HG02970 (cell line): ENCODE results near the gene AASDH.

Experiments used
- ATAC-seq: cut with Tn5 transposase; IDR thresholded peaks from one replicate; pipeline ENCODE4 v1.9.1; 2021; ENCODE audit warnings: mild to moderate bottlenecking, moderate library complexity, moderate number of reproducible peaks; ENCODE audit not compliant: unreplicated experiment, low FRiP score

The AASDH gene

DNA sequence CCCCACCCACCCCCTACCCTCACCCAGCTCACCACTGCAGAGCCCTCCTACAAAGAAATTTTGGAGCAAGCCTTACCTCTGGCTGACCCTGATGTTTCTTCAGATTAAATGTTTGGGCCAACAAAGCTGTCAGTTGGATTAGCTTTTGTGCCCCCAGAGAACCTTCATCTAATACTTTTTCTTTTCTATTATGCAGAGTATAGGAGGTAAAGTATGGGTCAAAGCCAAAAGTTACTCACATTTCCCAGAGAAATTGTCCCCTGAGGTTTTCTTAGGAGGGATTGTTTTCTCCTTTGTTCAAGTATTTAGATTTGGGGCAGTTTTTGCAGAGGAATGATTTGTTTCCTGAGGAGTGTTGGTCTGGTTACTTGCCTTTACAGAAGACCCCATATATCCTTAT lies 69.5 kb downstream of the AASDH start:
- no peak for ATAC-seq

DNA sequence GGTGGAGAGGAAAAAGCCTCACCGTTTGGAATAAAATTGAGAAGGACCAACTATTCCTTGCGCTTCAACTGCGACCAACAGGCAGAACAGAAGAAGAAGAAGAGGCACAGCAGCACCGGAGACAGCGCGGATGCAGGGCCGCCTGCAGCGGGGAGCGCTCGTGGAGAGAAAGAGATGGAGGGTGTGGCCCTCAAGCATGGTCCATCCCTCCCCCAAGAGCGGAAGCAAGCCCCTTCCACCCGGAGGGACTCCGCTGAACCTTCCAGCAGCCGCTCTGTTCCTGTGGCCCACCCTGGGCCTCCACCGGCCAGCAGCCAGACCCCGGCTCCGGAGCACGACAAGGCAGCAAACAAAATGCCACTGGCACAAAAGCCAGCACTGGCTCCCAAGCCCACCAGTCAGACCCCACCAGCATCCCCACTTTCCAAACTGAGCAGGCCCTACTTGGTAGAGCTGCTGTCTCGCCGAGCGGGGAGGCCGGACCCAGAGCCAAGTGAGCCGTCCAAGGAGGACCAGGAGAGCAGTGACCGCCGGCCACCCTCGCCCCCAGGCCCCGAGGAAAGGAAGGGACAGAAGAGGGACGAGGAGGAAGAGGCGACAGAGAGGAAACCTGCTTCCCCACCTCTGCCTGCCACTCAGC lies 71.2 kb downstream of the AASDH start:
- ATAC-seq = no peak

DNA sequence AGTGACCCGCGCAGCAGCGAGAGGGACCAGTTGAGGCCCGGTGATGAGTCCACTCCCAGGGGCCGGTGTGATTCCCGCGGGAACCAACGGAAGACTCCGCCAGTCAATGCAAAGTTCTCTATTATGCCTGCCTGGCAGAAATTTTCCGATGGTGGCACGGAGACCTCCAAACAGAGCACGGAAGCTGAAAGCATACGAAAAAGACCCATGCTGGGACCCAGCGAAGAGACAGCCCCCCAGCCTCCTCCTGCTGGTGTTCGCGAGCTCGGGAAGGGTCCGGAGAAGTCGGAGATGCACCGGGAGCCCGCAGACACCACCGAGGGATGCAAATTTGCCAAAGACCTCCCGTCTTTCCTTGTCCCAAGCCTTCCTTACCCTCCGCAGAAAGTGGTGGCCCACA lies 71.7 kb downstream of the AASDH start:
- ATAC-seq = no peak

DNA sequence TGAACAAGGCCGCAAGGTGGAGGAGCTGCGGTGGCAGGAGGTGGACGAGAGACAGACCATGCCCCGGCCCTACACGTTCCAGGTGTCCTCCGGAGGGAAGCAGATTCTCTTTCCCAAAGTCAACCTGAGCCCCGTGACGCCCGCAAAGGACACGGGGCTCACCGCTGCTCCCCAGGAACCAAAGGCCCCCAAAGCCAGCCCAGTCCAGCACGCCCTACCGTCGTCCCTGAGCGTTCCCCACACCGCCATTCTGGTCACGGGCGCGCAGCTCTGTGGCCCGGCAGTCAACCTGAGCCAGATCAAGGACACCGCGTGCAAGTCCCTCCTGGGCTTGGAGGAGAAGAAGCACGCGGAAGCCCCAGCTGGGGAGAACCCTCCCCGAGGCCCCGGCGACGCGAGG lies 72.2 kb downstream of the AASDH start:
- ATAC-seq = no peak

DNA sequence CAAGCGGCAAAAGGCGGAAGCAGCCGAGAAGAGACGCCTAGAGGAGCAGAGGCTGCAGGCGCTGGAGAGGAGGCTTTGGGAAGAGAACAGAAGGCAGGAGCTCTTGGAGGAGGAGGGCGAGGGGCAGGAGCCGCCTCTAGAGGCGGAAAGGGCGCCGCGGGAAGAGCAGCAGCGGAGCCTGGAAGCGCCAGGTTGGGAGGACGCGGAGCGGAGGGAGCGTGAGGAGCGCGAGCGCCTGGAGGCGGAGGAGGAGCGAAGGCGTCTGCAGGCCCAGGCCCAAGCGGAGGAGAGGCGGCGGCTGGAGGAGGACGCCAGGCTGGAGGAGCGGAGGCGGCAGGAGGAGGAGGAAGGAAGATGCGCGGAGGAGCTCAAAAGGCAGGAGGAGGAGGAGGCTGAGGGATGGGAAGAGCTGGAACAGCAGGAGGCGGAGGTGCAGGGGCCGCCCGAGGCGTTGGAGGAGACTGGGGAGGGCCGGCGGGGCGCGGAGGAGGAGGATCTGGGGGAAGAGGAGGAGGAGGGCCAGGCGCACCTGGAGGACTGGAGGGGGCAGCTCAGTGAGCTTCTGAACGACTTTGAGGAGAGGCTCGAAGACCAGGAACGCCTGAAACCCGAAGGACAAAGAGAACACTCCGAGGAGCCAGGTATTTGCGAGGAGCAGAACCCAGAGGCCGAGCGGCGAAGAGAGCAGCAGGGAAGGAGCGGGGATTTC lies 72.9 kb downstream of the AASDH start:
- ATAC-seq = no peak

DNA sequence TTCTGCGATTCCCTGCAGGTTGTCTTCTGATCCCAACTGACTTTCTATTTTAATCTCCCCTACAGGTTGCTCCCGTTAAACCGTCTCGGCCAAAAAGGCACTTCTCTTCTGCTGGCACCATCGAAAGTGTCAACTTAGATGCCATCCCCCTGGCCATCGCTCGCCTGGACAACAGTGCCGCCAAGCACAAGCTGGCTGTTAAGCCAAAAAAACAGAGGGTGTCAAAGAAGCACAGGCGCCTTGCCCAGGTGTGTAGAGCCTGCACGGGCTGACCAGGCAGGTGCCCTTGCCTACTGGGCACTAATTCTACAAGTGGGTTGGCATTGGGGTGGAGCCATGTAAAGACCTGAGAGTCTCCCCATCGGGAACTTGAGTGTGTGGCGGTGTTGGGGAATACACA lies 74.2 kb downstream of the AASDH start:
- ATAC-seq = no peak

DNA sequence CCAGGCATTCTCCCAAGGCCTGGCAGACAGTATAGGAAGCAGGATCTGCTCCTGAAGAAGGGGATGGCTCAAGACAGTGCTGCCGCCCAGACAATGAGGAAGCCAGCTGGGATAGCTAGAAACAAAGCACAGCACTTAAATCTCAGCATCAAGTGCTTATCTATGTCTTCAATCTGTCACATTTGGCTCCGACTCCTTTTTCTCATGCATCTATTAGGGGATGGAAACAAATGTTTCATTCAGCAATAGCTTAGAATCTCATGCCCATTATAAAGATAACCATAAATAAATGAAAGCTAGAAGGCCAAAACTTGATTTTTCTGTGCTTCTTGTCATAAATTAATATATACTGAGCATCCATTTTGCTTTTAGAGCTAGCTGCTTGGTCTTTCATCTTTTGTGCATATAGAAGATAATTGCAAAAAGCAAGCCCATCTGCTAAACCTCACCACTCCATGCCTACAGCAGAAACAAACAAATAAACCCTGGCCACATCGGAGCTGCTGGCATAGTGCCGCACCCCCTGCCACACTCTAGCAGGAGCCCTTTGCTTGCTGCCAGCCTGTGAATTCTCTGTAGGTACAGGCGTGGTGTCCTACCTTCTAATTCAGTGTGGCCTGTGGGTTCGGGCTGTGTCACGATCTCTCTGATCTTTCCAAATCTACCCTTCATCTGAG lies 75.9 kb downstream of the AASDH start:
- ATAC-seq = no peak

DNA sequence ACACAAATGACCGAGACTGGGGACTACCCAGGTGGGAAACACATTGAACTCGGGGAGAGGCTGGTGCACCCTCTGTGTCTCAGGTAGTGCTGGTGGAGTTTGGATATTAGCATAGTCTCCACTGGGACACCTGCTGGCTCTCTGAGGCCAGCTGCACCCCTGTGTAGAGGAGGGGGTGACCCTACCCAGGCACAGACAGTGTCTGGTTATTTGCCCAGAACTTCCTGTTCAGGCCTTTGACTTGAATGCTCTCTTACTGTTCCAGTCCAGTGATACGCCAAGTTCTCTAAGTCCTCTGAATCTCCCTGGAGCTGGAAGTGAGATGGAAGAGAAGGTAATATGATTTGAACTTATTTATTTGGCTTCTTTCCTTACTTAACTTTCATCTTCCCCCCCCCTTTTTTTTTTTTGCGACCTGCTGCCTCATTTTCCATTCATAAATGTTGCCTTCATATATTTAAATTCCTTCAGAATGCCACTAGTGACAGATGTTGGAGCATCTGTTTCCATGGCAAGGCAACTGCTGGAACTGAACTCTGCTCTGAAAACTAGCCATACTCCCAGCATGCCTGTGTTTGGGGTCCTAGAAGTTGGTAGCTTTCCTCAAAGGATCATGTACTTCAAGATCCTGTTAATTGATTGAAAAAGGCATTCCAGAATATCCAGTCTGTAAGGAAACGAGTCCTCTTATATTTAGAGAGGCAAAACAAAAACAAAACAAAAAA lies 76.7 kb downstream of the AASDH start:
- no peak for ATAC-seq

DNA sequence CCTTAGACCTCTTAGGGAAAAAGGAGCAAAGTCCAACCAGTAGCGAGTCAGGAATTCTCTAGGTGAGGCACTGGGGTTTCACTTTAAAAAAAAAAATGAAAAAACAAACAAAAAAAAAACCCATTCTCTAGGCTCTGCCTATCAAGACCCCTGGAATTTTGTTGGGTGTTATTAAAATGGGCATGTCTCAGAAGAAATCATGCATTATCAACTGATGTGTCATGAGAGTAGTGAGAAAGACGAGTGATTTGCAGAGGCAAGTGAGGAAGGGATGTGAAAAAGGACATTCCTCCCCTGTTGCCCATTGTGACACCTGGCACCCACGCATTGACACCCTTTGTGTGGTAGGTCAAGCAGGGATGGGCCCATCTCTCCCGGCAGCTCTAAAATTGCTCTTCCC lies 78.9 kb downstream of the AASDH start:
- no peak for ATAC-seq

DNA sequence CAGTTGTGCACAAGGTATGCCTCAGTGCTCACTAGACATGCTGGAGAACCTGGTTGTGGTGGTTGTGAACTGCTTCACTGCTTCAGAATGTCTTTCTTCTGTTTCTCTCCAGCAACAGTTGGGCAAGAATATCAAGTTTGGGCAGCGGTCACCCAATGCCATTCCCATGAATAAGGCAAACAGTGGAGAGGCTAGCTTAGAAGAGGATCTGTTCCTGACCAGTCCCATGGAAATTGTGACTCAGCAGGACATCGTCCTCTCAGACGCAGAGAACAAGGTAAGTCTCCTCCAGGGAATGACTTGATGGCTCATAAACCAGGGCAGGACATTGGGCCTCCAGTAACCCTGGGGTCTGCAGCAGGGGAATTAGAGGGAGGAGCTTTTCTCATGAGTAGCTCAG lies 79.9 kb downstream of the AASDH start:
- no peak for ATAC-seq

DNA sequence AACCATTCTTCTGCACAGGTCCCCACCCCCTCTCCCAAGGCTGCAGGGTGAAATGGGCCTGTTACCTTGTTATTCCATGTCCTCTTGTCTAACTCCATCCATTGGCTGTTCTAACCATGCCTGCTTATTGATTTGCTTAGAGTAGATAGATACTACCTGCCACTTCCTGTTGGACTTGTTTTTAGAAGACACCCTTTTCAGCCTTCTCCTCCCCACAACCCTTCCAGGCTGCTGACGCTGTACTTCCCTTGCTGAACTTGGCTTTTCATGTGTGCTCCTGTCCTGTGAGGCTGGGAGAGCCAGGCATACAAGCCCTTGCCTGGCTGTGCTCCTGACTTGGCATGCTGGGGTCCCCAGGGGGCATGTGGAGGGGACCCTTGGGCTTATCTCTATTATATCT lies 81.9 kb downstream of the AASDH start:
- no peak for ATAC-seq

DNA sequence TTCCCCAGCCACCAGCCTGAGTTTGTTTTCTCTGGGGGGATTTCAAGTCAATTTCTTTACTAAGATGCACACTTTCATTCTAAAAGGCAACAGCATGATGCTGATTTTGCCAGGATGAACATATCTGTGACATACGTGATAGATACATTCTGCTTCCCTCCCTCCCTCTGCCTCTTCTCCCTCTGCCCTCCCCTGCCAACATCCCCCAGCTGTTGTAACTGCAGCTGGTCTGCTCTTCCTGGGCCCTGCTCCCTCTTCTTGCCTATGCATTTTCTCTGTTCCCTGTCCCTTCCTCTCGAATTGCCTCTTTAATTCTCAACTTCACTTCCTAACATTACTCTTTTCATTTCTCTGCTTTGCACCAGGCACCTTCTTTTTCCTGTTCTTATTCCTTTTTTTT lies 83.4 kb downstream of the AASDH start:
- ATAC-seq = no peak

DNA sequence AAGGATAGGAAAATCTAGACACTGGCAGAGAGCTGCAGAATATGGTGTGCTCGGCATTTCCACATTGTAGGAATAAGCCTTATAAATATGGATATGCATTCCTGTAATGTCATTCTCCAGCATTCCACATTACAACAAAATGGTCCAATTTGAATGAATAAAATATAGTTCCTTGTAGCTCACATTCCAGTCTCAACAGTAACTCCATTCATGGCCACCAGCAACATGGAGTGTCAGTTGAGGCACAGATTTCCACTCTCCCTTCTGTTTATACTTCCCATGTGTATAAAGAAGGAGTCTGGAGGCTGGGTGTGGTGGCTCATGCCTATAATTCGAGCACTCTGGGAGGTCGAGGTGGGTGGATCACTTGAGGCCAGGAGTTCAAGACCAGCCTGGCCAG lies 84.5 kb downstream of the AASDH start:
- no peak for ATAC-seq

DNA sequence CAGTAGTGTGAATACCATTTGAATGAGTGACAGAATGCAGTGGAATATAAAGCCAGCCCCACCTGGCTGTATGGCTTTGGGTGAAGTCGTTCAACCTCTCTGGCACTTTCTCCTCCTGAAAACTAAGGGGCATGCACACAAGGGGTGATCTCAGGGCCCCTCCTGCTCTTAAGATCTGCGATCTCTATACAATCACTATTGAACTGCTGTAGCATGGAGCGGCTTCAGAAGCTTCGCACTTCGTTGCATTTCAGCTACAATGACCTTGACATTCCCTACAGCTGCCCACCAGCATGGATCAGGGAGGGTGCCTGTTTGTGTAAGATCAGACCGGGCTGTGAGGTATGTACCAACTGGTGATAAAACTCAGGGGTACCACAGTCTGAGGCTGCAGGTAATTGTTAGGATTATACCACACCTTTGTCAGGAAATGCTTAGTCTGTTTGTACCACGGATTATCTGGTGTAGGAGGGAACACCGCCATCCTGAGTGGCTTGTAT lies 85.2 kb downstream of the AASDH start:
- no peak for ATAC-seq

DNA sequence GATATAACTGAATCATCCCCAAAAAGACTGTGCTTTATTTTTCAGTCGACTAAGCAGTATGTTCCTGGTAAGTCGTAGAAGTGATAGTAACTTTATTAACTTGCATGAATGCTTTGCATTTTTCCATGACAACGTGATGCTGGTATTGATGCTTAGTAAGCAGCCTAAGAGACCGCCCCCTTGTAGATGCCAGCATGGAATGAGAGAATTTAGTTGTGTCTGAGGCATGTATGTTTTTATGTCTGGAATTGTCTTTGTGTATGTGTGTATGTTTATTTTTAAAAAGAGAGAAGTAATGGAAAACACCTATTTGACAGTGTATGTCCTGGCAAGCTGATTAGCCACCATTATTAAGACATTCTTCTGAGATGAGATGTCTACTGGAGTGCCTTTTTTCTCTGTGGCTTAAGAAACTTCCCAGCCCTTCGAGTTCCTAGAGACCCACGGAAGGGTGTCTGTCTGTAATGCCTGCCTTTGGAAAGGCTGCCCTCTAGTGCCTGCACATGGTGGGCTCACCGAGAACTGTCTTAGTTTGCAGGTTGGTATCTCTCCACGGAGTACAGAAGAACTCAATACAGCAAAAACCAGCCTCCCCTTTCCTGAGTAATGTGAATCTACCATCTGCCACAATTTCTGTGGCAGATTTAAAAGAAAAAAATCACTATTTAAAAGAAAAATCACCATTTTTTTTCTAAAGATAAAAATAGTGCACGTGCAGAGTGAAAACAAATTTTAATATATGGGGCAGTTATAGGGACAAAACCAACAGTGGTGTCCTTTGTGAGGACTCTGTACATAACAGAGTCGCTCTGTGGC lies 85.9 kb downstream of the AASDH start:
- ATAC-seq = no peak

DNA sequence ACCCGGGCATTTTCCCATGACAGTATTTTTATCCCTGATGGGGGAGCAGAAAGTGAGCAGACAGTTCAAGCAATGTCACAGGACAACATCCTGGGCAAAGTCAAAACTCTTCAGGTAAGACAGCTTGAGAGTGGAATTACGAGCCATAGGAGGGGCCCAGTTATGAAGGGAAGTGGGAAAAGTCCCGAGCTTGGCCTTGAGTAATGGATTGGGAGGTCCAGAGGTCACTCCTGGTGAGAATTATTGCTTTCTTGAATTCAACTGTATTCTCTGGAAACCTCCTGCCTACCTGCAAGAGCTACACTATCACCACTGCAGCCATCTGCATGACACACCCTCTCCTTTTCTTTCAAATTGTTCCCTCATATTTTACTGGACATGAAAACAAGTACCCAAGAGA lies 89.1 kb downstream of the AASDH start:
- no peak for ATAC-seq

DNA sequence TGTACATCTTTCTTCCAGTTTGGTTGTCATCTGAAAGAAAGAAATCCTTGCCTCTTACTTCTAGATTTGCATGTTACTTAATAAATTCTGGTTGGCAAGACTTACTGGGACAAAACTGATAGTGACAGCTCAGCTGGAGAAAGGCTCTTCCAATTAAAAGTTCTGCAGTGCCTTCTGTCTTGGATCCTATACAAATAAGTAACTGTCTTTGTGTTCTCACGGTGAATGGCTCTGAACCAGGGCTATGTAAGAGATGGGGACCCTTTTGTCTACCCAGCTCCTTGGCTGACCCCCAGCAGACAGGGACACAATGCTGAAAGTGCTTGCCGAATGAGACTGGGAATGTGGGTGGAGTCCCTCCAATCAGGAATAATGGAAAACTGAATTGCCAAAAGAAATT lies 89.5 kb downstream of the AASDH start:
- ATAC-seq = no peak

DNA sequence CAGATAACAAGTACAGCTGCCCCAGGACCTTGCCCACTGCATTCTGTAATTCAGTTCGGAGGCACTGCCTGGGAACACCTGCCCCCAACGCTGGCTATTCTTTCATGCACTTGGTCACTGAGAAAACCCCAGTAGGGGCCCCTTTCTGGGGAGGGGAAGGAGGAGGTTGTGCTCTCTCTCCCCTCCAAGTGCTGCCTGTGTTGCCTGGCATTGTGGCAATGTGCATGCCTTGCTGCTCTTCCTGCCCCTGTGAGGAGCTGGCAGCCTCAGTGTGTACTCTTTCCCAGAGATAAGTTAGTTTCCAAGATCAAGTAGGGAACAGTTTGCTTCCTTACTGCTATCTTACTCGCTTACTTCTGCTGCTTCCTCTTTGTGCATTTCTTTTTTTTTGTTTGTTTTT lies 90.8 kb downstream of the AASDH start:
- ATAC-seq = no peak

DNA sequence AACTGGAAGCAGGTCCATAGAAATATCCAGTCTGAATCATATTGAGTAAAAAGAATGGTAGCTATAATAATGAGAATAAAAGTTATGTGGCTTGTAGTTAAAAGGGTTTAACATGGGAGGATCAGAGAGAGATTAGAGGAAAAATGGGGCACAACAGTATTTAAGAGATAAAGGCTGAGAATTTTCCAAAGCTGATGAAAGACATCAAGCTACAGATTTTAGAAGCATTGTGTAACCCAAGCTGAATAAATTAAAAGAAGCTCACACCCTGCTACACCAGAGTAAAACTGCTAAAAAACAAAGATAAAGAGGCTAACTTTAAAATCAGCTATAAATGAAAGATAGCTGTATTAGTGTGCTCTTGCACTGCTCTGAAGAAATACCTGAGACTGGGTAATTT lies 94.2 kb downstream of the AASDH start:
- ATAC-seq = no peak

DNA sequence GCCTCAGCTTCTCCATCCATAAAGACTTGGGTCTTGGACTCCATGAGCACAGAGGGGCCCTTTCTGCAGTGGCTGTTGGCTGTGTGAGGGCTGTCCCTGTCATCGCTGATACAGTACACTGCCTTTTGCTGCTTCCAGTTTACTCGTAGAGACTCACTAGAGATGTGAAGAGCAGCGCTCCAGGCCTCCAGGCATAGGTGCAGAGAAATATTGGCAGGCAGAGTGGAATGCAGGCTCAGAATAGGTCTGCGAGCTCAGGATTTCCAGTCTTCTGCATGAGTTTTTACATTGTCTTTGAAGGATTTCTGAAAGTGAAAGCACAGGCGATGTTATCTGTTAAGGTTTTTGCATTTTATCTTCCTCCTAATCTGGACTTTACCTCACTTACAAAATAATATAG lies 97.4 kb downstream of the AASDH start:
- no peak for ATAC-seq
